HG03095 (cell line): ENCODE measurements around the gene AIDA.
A peak's percentile ranks its signal among the peaks of the same experiment; 100 is the strongest.
"Not testable (repeated sequence)": the region's sequence is repeated elsewhere in the genome, so short reads cannot be mapped to it uniquely, and the experiment has no call there.

Experiments used
- ATAC-seq: cut with Tn5 transposase; IDR thresholded peaks from one replicate; pipeline ENCODE4 v1.9.1; 2021; ENCODE audit warnings: moderate library complexity; ENCODE audit not compliant: unreplicated experiment

Gene AIDA

GRCh38 chr1:222712253-222713090 lies at the start of gene AIDA, which contains the start of gene BROX:
AIDA (minus strand) TSS chr1:222712491; CDS start chr1:222712317, 174 bp downstream.
BROX (plus strand) TSS chr1:222712564; CDS start chr1:222715700, 3,136 bp downstream.
- peak; percentile 74 for ATAC-seq

GRCh38 chr1:222761083-222761482 lies 48.8 kb upstream of the AIDA start:
- no peak for ATAC-seq

- no peak for ATAC-seq
Measured at GRCh38 chr1:222759451-222760035, 47.3 kb upstream of the AIDA start.

- ATAC-seq: no peak
Measured at GRCh38 chr1:222757646-222758268, 45.5 kb upstream of the AIDA start.

- ATAC-seq: no peak
Measured at GRCh38 chr1:222754366-222755139, 42.3 kb upstream of the AIDA start.

- ATAC-seq: no peak
Measured at GRCh38 chr1:222751255-222751654, 39.0 kb upstream of the AIDA start.

- ATAC-seq: peak; percentile 90
Measured at GRCh38 chr1:222750651-222751050, 38.4 kb upstream of the AIDA start.

GRCh38 chr1:222749927-222750326 lies 37.6 kb upstream of the AIDA start:
- no peak for ATAC-seq

GRCh38 chr1:222741630-222742457 lies 29.6 kb upstream of the AIDA start:
- not testable (repeated sequence) for ATAC-seq

GRCh38 chr1:222739929-222740328 lies 27.6 kb upstream of the AIDA start:
- ATAC-seq: no peak

GRCh38 chr1:222739465-222739864 lies 27.2 kb upstream of the AIDA start:
- no peak for ATAC-seq

- ATAC-seq: no peak
Measured at GRCh38 chr1:222736972-222737371, 24.7 kb upstream of the AIDA start, which contains the start of gene FAM177B. FAM177B (plus strand) TSS chr1:222737202; CDS start chr1:222746546, 9,344 bp downstream.

- ATAC-seq: no peak
Measured at GRCh38 chr1:222736470-222736869, 24.2 kb upstream of the AIDA start.

GRCh38 chr1:222734740-222735139 lies 22.4 kb upstream of the AIDA start:
- no peak for ATAC-seq

GRCh38 chr1:222732216-222733159 lies 20.2 kb upstream of the AIDA start:
- ATAC-seq: peak; percentile 98

GRCh38 chr1:222730866-222731265 lies 18.6 kb upstream of the AIDA start:
- no peak for ATAC-seq

GRCh38 chr1:222728746-222729145 lies 16.5 kb upstream of the AIDA start:
- no peak for ATAC-seq

GRCh38 chr1:222716393-222716792 lies 4.1 kb upstream of the AIDA start:
- no peak for ATAC-seq
